HFF-Myc (cell line): ENCODE measurements around the gene REEP5.
"Not testable (repeated sequence)": the region's sequence is repeated elsewhere in the genome, so short reads cannot be mapped to it uniquely, and the experiment has no call there.

Source experiments
- DNase-seq: peaks from one replicate; pipeline ENCODE4 v3.0.0-alpha.2; 2011; ENCODE audit warnings: low read depth; ENCODE audit errors: extremely low read depth
- H3K4me3 ChIP-seq: replicated peaks from 2 replicates; pipeline ENCODE4 v1.5.1; 2011; ENCODE audit warnings: low read depth, mild to moderate bottlenecking, control low read depth, low read length
- TF ChIP-seq, protein P1 (sequence below): IDR thresholded peaks from 2 replicates; pipeline ENCODE4 v1.5.1; 2012; ENCODE audit warnings: mild to moderate bottlenecking, low read depth, low read length, control low read depth; ENCODE audit errors: missing control alignments

Gene REEP5

DNA sequence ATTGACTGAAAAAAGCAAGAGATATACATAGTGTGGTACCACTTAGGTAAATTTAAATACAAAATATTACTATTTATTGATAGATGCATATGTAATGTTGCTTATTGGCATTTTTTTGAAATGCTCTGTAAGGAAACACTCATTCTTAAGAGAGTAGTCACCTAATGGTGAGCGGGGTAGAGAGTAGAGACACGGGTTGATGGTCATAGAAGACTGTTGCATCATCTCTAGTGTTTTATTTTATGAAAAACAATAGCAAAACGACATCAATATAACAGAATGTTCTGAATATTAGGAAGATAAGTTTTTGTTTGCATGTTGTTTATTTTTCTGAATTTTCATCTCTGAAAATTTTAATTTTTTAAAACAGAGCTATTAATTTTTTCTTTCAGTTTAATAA, 56.9 kb downstream of the REEP5 start:
- DNase-seq: no peak
- no peak overlapping the region for H3K4me3 ChIP-seq
- TF ChIP-seq, protein P1, sequence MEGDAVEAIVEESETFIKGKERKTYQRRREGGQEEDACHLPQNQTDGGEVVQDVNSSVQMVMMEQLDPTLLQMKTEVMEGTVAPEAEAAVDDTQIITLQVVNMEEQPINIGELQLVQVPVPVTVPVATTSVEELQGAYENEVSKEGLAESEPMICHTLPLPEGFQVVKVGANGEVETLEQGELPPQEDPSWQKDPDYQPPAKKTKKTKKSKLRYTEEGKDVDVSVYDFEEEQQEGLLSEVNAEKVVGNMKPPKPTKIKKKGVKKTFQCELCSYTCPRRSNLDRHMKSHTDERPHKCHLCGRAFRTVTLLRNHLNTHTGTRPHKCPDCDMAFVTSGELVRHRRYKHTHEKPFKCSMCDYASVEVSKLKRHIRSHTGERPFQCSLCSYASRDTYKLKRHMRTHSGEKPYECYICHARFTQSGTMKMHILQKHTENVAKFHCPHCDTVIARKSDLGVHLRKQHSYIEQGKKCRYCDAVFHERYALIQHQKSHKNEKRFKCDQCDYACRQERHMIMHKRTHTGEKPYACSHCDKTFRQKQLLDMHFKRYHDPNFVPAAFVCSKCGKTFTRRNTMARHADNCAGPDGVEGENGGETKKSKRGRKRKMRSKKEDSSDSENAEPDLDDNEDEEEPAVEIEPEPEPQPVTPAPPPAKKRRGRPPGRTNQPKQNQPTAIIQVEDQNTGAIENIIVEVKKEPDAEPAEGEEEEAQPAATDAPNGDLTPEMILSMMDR: no peak

DNA sequence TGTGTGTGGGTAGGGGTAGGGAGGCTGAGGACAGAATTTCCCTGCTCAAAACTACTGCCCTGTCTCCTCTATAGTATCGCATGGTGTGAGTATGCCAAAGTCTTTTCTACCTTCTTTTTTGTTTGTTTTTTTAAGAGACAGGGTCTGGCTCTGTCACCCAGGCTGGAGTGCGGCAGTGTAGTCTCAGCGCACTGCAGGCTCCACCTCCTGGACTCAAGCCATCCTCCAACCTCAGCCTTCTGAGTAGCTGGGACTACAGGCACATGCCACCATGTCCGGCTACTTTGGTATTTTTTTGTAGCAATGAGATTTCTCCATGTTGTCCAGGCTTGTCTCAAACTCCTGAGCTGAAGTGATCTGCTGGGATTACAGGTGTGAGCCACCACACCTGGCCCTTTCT, 58.5 kb downstream of the REEP5 start:
- H3K4me3 ChIP-seq: peak overlapping the region; percentile 95
- TF ChIP-seq, protein P1: no peak
- no peak for DNase-seq

DNA sequence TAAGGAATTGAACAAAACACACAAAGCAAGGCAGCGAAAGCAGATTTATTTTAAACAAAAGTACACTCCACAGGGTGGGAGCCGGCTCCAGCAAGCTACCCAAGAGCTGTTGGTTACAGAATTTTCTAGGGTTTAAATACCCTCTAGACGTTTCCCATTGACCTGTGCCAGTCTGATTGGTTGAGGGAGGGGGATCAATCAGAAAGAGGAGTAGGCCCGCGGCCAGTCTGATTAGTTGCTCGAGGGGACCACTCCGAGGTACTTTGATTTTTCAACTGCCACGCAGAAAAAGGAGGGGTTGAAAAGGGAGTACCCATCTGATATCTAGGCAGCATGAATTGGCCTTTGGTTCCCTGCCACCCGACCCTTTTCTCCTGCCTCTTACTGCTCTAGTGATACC, 59.9 kb downstream of the REEP5 start:
- peak overlapping the region; percentile 95 for H3K4me3 ChIP-seq
- DNase-seq: no peak
- TF ChIP-seq, protein P1: no peak

DNA sequence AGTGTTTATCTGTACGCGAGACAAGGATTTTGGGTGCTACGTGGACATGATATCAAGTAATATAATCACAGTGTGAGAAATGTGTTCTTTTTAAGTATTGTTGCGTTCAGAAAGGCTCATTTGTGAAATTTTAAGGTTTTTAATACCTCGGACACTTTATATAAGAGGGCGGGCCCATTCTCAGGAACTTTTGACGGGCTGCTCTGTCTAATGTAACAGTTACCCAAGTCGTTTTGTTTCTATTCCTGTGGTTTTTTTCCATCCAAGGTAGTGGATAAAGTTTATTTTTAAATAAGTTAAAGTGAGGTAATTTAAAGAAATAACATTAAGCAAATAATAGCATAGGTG, 60.4 kb downstream of the REEP5 start:
- TF ChIP-seq, protein P1: no peak
- peak overlapping the region; percentile 95 for H3K4me3 ChIP-seq
- DNase-seq: no peak

DNA sequence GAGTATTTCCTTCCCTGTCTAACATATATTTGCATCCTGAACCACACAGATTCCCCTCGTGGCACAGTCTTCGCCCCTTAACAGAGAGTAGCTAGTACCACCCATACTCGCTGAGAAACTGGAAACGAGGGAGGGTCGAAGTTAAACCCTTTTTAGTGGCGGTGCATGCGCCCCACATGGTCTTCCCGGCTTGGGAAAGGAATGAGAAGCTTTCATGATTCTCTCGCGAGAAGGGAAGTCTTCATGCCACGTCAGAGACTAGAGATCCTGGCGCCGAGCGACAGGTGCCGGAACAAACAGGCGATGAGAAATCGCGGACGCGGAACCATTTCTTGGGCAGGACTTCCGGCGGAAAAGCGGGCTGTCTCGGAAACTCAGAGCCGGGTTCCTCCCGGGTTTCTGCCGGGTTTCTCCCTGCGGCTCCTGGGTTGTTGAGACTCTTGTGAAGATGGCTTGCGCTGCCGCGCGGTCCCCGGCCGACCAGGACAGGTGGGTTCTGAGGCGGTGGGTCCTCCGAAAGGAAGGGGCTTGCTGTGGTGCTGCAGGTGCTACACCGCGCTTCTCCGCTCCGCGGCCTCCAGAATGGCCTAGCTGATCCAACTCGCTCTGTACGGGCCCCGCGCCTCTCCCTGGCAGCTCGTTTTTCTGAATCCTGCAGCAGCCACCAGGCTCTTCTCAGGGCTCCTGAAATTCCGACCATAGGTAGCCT, 60.9 kb downstream of the REEP5 start, which contains the start of gene SRP19:
Gene SRP19 (plus strand): TSS at position 359 of the 709 bp plus-strand sequence. CDS start 90 bp downstream, at position 449.
- peak within 1 kb of the TSS; percentile 95 for H3K4me3 ChIP-seq
- DNase-seq: peak; percentile 95
- TF ChIP-seq, protein P1: no peak

DNA sequence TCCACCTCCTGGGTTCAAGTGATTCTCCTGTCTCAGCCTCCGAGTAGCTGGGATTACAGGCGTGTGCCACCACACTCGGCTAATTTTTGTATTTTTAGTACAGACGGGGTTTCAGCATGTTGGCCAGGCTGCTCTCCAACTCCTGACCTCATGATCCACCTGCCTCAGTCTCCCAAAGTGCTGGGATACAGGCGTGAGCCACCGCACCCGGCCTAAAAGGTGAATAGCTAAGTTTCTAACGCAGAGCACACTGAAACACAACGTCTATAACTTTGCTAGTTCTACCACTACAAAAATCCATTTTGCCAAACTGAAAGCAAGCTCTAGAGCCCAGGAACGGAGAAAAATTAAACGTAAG, 61.5 kb downstream of the REEP5 start:
- peak overlapping the region; percentile 95 for H3K4me3 ChIP-seq
- DNase-seq: not testable (repeated sequence)

DNA sequence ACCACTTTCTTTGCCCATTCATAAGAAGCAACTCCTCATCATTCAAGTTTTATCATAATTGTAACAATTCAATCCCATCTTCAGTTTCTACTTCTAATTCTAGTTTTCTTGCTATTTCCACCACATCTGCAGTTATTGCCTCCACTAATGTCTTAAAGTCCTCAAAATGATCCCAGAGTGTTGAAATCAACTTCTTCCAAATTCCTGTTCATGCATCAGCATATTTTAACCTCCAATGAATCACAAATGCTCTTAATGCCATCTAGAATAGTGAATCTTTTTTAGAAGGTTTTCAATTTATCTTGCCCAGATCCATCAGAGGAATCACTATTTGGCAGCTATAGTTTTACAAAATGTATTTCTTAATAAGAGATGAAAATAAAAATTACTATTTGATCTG, 64.2 kb downstream of the REEP5 start:
- H3K4me3 ChIP-seq: no peak overlapping the region
- TF ChIP-seq, protein P1: no peak
- no peak for DNase-seq
